ENCODE data around the gene DNAH14.

DNA sequence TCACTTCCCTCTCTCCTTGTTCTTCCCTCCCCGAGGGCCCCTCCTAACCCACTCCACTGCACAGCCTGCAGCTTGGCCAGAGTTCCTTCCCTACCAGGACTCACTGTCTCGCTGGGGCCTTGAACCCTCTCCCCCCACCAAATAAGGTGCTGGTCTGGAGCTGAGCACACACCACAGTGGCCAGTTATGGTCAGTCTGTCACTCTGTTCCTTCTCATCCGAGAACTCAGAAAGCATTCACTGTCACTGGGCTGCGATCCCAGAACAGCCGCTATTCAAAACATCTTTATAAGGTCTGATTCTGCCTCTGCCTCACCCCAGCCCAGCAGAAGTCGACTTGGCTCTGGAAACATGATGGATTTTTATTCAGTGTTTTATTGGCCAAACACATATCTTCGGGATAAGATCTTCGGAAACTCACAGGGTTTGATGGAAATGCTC, 518.2 kb downstream of the DNAH14 start:
- TF ChIP-seq CTCF (IDR thresholded peaks at IDR 0.05) (no peak), RNF2 (IDR thresholded peaks at IDR 0.05; ENCODE audit: borderline replicate concordance, low read depth) (no peak), E2F6 (IDR thresholded peaks at IDR 0.05; ENCODE audit: borderline replicate concordance, low read depth) (no peak), CEBPB (IDR thresholded peaks at IDR 0.05) (no peak), REST (IDR thresholded peaks at IDR 0.05) (no peak), HOXA7 (CRISPR knock-in tag; IDR thresholded peaks at IDR 0.05) (no peak), POLR2A (IDR thresholded peaks at IDR 0.05; ENCODE audit: low read length) (no peak), USF2 (IDR thresholded peaks at IDR 0.05) (no peak), EP300 (IDR thresholded peaks at IDR 0.05) (no peak), MAZ (IDR thresholded peaks at IDR 0.05; ENCODE audit: borderline replicate concordance, low read depth, low read length) (no peak), JUN (IDR thresholded peaks at IDR 0.05) (no peak), PHF8 (IDR thresholded peaks at IDR 0.05; ENCODE audit: borderline replicate concordance, low read depth) (no peak), KDM1A (IDR thresholded peaks at IDR 0.05; ENCODE audit: low read depth) (no peak), ZFP36 (IDR thresholded peaks at IDR 0.05; ENCODE audit: borderline replicate concordance, partially characterized antibody) (no peak)

Data from A549 (cell line).